ACHN (cell line): ENCODE results near the gene UPF3A.
"Not testable (repeated sequence)": the region's sequence is repeated elsewhere in the genome, so short reads cannot be mapped to it uniquely, and the experiment has no call there.

Source experiments
- DNase-seq: peaks from one replicate; pipeline ENCODE4 v3.0.0-alpha.2; 2015
- in situ Hi-C: cut with HindIII; loops from 2 replicates; pipeline ENCODE4 v1.10.0; 2017; ENCODE audit warnings: low sequenced_read_pairs, low pct_ligation_motif_present, low pct_unique_long_range_greater_than_20kb

The UPF3A gene

DNA sequence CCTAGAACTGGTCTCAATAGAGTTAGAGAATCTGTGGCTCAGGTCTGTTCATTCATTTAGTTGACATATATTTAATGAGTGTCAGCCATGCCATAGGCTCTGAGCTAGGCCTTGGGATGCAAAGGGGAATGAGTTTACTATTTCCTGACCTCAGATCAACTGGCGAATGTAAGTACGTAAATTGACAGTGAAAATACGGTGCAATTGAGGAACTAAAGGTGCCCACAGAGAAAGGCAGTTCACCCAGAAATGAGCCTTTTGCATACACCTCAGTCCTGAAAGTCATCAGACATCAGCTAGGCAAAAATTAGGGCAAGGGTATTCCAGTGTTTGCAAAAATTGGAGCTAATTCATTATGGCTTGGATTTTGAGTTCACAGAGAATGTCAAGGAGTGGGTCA lies 20.6 kb upstream of the UPF3A start:
- DNase-seq = no peak
- in situ Hi-C loops = no loop called here

DNA sequence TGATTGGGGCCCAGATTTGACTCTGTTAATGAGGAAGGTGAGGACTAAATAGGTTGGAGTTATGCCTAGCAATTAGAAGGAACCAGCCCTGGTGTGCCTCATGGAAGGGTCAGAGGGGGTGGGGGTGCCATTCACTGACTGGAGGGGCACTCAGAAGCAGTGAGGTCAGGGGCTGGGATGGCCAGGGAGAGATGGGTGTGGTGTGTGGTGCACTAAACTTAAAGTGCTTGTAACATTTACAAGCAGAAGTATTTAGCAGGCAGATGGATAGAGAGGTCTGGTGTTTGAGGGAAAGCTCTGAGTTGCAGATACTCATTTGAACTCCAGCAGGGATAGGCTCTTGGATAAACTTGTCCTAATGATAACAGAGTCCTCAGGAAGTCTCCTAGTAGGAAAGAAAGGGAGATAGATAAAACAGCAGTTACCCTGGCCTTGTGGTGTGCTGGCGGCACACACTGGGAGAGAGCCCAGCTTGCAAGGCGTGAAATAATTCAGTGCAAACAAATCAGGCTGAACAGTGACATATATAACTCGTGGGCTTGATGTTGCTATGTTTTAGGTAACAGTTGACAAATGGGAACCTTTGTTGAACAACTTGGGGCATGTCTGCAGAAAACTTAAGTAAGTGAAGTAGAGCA lies 20.0 kb upstream of the UPF3A start:
- in situ Hi-C loops = no loop called here
- DNase-seq = no peak

DNA sequence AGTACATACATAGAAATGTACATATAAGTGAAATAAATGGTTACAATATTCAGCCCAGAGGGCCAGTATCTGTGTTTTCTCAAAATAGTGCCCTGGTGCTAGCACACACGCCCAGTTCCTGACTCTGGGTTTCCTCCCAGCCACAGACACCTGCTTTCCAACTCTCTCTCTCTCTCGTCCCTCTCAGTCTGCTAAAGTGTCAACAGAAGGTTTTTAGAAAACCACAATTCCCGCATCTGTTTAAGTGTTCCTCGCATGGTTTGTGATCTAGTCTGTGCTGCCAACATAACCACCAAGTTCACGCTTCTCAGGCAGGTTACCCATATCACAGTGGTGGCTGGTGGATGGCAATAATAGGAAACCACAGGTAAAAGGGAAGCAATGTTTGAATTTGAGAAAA lies 17.8 kb upstream of the UPF3A start:
- no peak for DNase-seq
- in situ Hi-C loops = no loop called here

DNA sequence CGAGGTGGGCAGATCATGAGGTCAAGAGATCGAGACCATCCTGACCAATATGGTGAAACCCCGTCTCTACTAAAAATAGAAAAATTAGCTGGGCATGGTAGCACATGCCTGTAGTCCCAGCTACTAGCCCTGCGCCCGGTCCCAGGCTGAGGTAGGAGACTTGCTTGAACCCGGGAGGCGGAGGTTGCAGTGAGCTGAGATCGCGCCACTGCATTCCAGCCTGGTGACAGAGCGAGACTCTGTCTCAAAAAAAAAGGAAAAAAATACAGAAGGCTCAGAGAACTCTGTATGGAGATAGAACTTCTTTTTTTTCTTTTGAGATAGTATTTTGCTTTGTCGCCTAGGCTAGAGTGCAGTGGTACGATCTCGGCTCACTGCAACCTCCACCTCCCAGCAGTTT lies 17.1 kb upstream of the UPF3A start:
- DNase-seq, in situ Hi-C loops: not testable (repeated sequence)

- DNase-seq = no peak
- in situ Hi-C loops = no loop called here
Measured at GRCh38 chr13:114264886-114265611, 16.4 kb upstream of the UPF3A start.

DNA sequence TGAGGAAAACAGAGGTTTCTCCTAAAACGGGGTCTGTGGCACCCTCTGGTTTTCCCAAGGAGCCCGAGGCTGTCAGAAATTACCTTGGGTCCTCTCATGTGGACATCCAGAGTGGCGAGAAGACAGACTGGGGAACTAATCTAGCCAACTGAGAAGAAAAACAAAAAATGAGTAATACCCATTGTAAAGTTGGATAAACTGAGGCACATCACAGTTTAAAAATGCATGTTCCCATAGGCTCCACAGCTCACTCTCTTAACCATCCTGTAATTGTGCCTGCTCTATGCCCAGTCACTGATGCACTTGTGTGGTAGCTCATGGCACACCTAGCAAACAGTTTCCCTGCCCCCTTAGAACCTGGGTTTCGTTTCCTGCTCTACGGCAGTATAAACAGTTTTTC lies 15.2 kb upstream of the UPF3A start:
- DNase-seq = no peak
- in situ Hi-C loops = no loop called here

DNA sequence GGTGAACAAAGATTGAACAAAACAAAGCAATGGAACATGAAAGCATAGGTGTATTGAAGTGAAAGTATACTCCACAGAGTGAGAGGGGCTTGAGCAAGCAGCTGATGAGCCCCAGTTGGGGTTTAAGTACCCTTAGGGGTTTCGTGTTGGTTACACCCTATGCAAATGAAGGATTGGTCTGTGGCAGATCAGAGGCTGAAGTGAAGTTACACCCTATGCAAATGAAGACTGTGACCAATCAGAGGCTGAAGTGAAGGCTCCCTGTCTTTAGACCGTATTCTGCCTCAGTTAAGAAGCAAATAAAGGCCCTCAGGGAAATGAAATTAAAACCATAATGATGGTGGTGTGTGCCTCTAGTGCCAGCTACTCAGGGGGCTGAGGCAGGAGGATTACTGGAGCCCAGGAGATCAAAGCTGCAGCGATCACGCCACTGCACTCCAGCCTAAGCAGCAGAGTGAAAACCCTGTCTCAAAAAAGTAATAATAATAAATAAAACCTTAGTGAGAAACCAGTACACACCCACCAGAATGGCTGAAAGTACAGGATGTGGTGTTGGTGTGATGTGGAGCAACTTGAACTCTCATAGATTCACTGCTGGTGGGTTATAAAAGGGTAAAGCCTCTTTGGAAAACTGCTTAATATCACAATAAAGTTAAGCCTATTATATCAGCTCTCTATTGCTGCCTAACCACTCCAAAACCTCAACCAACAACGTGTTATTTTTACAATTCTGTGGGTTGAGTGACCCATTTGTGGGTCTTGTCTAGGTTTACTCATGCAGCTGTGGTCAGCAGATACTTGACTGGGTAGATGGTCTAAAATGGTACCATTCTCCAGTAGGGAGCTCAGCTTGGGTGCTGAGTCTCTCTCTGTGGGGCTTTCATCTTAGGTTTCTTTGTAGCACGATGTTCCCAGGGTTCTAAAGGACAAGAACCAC lies 12.8 kb upstream of the UPF3A start:
- DNase-seq = no peak
- in situ Hi-C loops = no loop called here

GRCh38 chr13:114269281-114269770 lies 12.1 kb upstream of the UPF3A start:
- DNase-seq = no peak
- in situ Hi-C loops = no loop called here

GRCh38 chr13:114272977-114273376 lies 8.4 kb upstream of the UPF3A start:
- in situ Hi-C loops = no loop called here
- no peak for DNase-seq

- in situ Hi-C loops = no loop called here
- DNase-seq = no peak
Measured at GRCh38 chr13:114275304-114275703, 6.1 kb upstream of the UPF3A start.

DNA sequence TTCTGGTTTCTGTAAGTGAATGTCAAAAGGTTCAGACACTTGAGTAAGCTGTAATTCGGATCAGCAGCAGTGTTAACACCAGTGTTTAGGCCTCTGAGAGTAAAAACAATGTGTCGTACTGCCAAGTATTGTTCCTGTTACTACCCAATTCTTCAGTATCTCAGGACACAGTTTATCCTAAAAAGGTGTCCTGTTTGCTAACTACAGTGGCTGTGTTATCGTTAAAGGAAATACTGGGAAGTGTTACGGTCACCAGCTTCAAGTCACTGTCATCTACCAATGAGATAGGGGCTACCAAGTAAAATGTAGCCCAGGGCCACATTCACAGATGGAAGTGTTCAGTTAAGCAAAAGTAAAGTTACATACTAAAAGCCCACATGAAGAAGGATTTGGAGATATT lies 2.3 kb upstream of the UPF3A start:
- no peak for DNase-seq
- in situ Hi-C loops = no loop called here

- no peak for DNase-seq
- in situ Hi-C loops = no loop called here
Measured at GRCh38 chr13:114279758-114280355, 1.5 kb upstream of the UPF3A start.

- in situ Hi-C loops = no loop called here
- DNase-seq = peak; percentile 78
Measured at GRCh38 chr13:114282041-114282670, 755 bp downstream of the UPF3A start.

- no peak for DNase-seq
- in situ Hi-C loops = no loop called here
Measured at GRCh38 chr13:114283576-114283975, 2.2 kb downstream of the UPF3A start.

- DNase-seq = no peak
- in situ Hi-C loops = no loop called here
Measured at GRCh38 chr13:114284680-114285079, 3.3 kb downstream of the UPF3A start.

GRCh38 chr13:114285166-114285808 lies 3.9 kb downstream of the UPF3A start:
- DNase-seq = no peak
- in situ Hi-C loops = no loop called here

GRCh38 chr13:114286808-114287207 lies 5.4 kb downstream of the UPF3A start:
- in situ Hi-C loops = no loop called here
- DNase-seq = no peak

GRCh38 chr13:114288157-114288591 lies 6.8 kb downstream of the UPF3A start:
- DNase-seq = no peak
- in situ Hi-C loops = no loop called here
